ENCODE data around the gene CBLN3. TPM values are rescaled to one million over a fixed set of nuclear protein-coding genes. Genes with fewer than 3 reads are reported as not detected.
"Not testable (repeated sequence)": the region's sequence is repeated elsewhere in the genome, so short reads cannot be mapped to it uniquely, and the experiment has no call there.

Gene CBLN3
- total RNA-seq, 1 experiment from 2014 or later: 0.12 TPM

DNA sequence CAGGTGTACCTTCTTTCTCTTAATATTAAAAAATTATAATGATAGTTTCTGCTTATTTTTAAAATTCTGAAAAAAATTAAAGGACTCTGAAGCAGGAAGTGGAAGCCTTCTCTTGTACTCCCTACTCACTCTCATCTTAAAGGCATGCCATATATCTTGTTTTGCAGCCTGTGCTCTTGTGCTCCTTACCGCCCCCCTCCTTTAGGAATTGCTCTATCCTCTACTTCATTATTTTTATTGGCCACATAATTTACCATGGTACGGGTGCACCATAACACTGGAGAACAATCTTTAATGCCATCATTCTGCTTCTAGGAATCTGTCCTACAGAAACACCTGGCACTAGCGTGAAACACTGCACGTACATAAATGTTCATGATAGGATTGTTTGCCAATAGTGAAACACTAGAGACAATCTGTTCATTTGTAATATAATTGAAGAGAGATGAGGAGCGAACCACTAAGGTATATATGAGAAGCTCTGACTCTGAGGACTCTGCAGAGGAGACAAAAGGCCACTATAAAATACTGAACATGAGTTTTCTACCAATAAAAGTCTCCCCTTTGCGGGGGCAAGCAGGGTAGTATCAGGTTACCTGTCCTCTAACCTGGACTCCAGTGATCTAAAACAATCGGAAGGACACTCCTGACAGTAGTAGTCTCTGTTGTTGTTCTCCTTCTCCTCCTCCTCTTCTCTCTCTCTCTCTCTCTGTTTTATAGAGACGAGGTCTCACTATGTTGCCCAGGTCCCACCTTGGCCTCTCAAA is 37.0 kb downstream of the CBLN3 start:
- Histone ChIP-seq H3K9me3 (replicated peaks) (no peaks in the 10 kb centered on the region), H3K36me3 (no peaks in the 10 kb centered on the region), H3K4me1 (peaks cover 23% of the 10 kb centered on the region), H3K27me3 (no peaks in the 10 kb centered on the region), H3K27ac (peak overlapping the region; percentile 18; the same call in 1 of the 2 replicates), H3K4me3 (peak overlapping the region; percentile 47)
- DNase-seq: peak in 1 of 2 experiments; percentile 57

GRCh38 chr14:24390701-24391468 is 38.6 kb downstream of the CBLN3 start:
- no peak overlapping the region for H3K4me3 ChIP-seq
- no peaks in the 10 kb centered on the region for H3K27me3 ChIP-seq
- no peak overlapping the region for H3K27ac ChIP-seq
- no peak for DNase-seq
- no peaks in the 10 kb centered on the region for H3K36me3 ChIP-seq
- H3K9me3 ChIP-seq (replicated peaks): no peaks in the 10 kb centered on the region
- peaks cover 23% of the 10 kb centered on the region for H3K4me1 ChIP-seq

GRCh38 chr14:24389226-24389848 is 40.1 kb downstream of the CBLN3 start:
- peak; percentile 62 to 83 for DNase-seq
- Histone ChIP-seq H3K27me3 (no peaks in the 10 kb centered on the region), H3K4me3 (peak overlapping the region; percentile 42), H3K36me3 (no peaks in the 10 kb centered on the region), H3K27ac (peak overlapping the region; percentile 85), H3K9me3 (replicated peaks) (no peaks in the 10 kb centered on the region), H3K4me1 (peaks cover 23% of the 10 kb centered on the region)

GRCh38 chr14:24388474-24389179 is 40.8 kb downstream of the CBLN3 start:
- Histone ChIP-seq H3K36me3 (no peaks in the 10 kb centered on the region), H3K27me3 (no peaks in the 10 kb centered on the region), H3K4me3 (peak overlapping the region; percentile 42), H3K4me1 (peaks cover 23% of the 10 kb centered on the region), H3K9me3 (replicated peaks) (no peaks in the 10 kb centered on the region), H3K27ac (peak overlapping the region; percentile 85)
- DNase-seq: peak; percentile 44 to 81

DNA sequence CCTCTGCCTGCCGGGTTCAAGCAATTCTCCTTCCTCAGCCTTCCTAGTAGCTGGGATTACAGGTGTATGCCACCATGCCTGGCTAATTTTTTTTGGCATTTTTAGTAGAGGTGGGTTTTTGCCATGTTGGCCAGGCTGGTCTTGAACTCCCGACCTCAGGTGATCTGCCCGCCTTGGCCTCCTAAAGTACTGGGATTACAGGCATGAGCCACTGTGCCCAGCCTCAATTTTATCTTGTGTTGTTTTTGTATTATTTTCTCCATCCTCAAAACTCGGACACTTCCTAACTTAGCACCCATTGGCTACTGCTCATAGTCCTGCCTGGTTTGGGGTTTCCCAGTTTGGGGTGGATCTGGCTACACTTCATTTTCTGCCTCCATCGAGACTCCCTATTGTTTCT is 41.9 kb downstream of the CBLN3 start:
- Histone ChIP-seq H3K4me1 (peaks cover 21% of the 10 kb centered on the region), H3K27ac (peak overlapping the region; percentile 85)
- H3K9me3 ChIP-seq (replicated peaks); H3K36me3 ChIP-seq; H3K4me3 ChIP-seq; DNase-seq; H3K27me3 ChIP-seq: not testable (repeated sequence)

DNA sequence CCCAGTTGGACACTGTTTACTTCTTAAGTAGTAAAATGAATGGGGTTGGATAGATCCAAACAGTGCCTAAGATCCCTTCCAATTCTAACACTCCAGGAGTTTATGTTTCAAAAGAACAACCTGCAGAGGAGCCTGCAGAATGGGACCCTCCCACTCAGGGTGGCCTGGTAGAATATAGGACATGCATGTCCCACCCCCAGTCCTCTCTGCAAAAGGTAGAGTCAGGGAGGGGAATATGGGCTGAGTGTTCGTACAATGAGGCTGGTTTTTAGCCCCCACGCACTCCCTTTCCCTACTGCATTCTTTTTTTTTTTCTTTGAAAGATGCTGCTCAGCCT is 42.5 kb downstream of the CBLN3 start:
- H3K27me3 ChIP-seq: no peaks in the 10 kb centered on the region
- no peak for DNase-seq
- no peaks in the 10 kb centered on the region for H3K36me3 ChIP-seq
- H3K9me3 ChIP-seq (replicated peaks): no peaks in the 10 kb centered on the region
- no peak overlapping the region for H3K27ac ChIP-seq
- H3K4me3 ChIP-seq: no peak overlapping the region
- H3K4me1 ChIP-seq: peaks cover 16% of the 10 kb centered on the region

- Histone ChIP-seq H3K36me3 (no peaks in the 10 kb centered on the region), H3K4me1 (peaks cover 16% of the 10 kb centered on the region), H3K9me3 (replicated peaks) (no peaks in the 10 kb centered on the region), H3K4me3 (no peak overlapping the region), H3K27me3 (no peaks in the 10 kb centered on the region), H3K27ac (no peak overlapping the region)
- no peak for DNase-seq
Measured at GRCh38 chr14:24385524-24385923, 43.9 kb downstream of the CBLN3 start.

DNA sequence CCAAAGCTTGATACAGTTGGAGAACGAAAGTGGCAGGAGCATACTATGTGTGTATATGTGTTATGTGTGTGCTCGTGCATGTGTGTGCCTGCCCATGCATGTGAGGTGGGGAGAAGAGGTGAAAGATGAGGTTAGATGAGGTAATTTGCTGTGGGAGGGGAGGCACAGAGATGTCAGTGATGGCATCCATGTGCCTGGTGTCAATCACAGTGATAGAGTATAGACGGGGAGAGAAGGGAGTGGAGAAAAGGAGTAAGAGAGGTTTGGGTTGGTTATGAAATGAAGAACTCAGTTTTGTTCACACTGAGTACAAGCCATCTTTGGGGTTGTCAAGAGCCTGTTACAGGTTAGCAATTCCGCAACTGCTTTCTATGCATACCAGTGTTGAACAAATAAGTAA is 45.3 kb downstream of the CBLN3 start:
- no peak overlapping the region for H3K27ac ChIP-seq
- H3K4me1 ChIP-seq: peaks cover 14% of the 10 kb centered on the region
- no peak for DNase-seq
- no peaks in the 10 kb centered on the region for H3K36me3 ChIP-seq
- no peaks in the 10 kb centered on the region for H3K9me3 ChIP-seq (replicated peaks)
- H3K27me3 ChIP-seq: no peaks in the 10 kb centered on the region
- no peak overlapping the region for H3K4me3 ChIP-seq

DNA sequence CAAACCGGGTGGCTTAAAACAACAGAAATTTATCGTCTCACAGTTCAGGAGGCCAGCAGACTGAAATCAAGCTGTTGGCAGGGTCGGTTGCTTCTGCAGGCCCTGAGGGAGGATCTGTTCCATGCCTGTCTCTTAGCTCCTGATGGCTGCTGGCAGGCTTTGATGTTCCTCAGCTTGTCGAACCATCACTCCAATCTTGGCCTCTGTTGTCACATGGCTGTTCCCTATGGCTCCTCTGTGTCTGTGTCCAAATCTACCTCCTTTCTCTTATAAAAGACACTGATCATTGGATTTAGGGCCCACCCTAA is 47.5 kb downstream of the CBLN3 start:
- Histone ChIP-seq H3K4me1 (no peaks in the 10 kb centered on the region), H3K27ac (no peak overlapping the region), H3K4me3 (no peak overlapping the region), H3K27me3 (no peaks in the 10 kb centered on the region), H3K9me3 (replicated peaks) (no peaks in the 10 kb centered on the region), H3K36me3 (peaks cover under 1% of the 10 kb centered on the region)
- DNase-seq: no peak

GRCh38 chr14:24381363-24382063 is 48.0 kb downstream of the CBLN3 start:
- Histone ChIP-seq H3K4me3 (no peak overlapping the region), H3K27me3 (no peaks in the 10 kb centered on the region), H3K4me1 (no peaks in the 10 kb centered on the region), H3K27ac (no peak overlapping the region), H3K9me3 (replicated peaks) (no peaks in the 10 kb centered on the region), H3K36me3 (peaks cover 5% of the 10 kb centered on the region)
- DNase-seq: no peak

DNA sequence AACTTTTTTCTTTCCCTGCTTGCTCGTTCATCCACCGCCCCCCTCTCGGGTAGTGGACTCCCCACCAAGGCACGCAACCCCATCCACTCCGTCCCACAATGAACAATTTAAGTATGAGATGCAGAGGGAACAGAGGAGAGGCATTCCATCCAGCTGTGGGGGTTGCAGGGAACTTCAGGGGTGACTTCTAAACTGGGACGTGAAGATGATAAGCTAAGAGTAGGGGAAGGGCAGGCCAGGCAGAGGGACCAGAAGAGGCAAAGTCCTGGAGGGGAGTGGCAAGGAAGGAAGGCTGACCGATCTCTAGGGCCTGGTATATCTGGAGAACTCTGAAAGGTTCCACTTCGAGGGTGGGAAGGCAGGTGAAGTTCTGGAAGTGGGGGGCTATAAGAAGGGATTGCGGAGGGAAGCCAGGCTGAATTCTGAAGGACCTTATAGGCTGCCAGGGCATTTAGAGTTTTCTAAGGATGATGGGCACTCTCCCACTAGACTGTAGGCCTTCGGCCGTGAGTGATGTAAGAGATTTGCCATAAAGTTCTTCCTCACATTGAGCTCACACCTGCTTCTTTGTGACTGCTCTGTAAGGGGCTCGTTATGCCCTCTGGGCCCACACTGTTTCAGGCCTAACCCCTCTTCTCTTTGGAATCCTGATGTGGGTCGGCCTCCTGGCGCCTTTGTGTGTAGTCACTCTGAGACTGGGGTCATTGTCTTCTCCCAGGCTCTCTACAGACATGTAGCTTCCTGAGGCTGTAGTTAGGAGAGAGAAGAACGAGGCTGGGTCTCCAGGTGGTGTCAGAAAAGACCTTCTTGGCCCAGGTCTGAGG is 49.3 kb downstream of the CBLN3 start:
- peaks cover 5% of the 10 kb centered on the region for H3K36me3 ChIP-seq
- H3K4me1 ChIP-seq: no peaks in the 10 kb centered on the region
- H3K27ac ChIP-seq: no peak overlapping the region
- H3K27me3 ChIP-seq: no peaks in the 10 kb centered on the region
- H3K4me3 ChIP-seq: no peak overlapping the region
- DNase-seq: no peak
- no peaks in the 10 kb centered on the region for H3K9me3 ChIP-seq (replicated peaks)

DNA sequence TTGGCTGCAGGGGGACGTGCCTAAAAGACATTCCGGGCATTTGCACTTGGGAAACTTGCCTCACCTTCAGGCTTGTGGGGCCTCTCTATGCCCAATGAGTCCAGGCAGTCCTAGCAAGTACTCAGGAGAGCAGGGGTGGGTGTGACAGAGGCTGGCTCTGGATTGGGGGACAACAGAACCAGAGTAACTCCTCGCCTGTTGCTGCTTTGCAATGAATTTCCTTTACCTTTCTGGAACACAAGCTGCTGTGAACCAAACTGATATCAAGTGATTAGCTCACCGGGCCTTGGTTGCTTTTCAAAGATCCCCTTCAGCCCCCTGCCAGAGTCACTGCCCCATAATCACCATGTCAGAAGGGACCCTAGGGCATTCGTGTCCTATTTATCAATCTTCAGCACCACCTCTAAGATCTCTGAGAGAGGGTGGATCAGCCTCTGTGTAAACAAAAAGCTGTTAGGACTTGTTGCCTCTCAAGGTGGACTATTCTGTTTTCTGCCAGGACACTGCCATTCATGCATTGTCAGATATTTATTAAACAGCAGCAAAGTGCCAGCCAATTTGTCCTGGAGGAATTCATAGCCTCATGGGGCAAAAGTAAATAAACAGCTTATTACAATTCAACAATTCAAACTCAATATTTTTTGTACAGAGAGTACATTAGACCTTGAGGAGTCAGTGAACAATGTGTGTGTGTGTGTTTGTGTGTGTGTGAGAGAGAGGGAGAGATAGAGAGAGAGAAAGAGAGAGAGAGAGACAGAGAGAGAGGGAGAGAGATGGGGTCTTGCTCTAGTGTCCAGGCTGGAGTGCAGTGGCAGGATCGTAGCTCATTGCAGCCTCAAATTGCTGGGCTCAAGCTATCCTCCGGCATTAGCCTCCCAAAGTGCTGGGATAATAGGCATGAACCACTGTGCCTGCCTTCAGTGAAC is 50.2 kb downstream of the CBLN3 start:
- DNase-seq: no peak
- H3K27me3 ChIP-seq: no peaks in the 10 kb centered on the region
- H3K9me3 ChIP-seq (replicated peaks): no peaks in the 10 kb centered on the region
- H3K4me1 ChIP-seq: no peaks in the 10 kb centered on the region
- H3K27ac ChIP-seq: no peak overlapping the region
- H3K36me3 ChIP-seq: peaks cover 5% of the 10 kb centered on the region
- H3K4me3 ChIP-seq: no peak overlapping the region

DNA sequence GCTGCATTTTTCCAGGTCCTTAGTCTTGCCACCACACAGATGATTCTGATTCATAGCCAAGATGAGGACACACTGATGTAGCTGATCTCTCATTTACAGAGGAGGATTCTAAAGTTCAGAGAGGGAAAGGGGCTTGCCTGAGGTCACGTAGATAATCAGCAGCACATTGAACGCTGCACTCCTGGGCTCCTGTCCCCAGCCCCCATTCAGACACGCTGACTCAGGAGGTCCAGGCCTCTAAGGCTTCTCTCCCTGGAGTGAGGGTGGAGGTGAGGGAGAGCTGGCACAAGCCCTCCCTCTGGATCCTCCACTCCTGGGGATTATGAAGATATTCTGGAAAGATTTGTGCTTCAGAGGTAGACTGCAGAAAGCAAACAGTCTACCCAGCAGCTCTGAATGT is 51.1 kb downstream of the CBLN3 start:
- no peak overlapping the region for H3K27ac ChIP-seq
- no peak overlapping the region for H3K4me3 ChIP-seq
- no peaks in the 10 kb centered on the region for H3K4me1 ChIP-seq
- H3K36me3 ChIP-seq: peaks cover 9% of the 10 kb centered on the region
- DNase-seq: no peak
- H3K9me3 ChIP-seq (replicated peaks): no peaks in the 10 kb centered on the region
- H3K27me3 ChIP-seq: no peaks in the 10 kb centered on the region

All from SJCRH30 (cell line).